GM03348 (cell line): ENCODE data around the gene TFG.
"Not testable (repeated sequence)": the region's sequence is repeated elsewhere in the genome, so short reads cannot be mapped to it uniquely, and the experiment has no call there.

Source experiments
- DNase-seq: peaks from one replicate; pipeline ENCODE4 v3.0.0; 2012; ENCODE audit warnings: low spot score

The TFG gene

GRCh38 chr3:100708989-100709841, at the start of gene TFG:
Gene TFG, plus strand, starts transcription at chr3:100709494. Its CDS starts 4,192 bp downstream, at chr3:100713686.
- peak; percentile 100 for DNase-seq

- DNase-seq: not testable (repeated sequence)
Observed at GRCh38 chr3:100661294-100661693, 48.0 kb upstream of the TFG start.

DNA sequence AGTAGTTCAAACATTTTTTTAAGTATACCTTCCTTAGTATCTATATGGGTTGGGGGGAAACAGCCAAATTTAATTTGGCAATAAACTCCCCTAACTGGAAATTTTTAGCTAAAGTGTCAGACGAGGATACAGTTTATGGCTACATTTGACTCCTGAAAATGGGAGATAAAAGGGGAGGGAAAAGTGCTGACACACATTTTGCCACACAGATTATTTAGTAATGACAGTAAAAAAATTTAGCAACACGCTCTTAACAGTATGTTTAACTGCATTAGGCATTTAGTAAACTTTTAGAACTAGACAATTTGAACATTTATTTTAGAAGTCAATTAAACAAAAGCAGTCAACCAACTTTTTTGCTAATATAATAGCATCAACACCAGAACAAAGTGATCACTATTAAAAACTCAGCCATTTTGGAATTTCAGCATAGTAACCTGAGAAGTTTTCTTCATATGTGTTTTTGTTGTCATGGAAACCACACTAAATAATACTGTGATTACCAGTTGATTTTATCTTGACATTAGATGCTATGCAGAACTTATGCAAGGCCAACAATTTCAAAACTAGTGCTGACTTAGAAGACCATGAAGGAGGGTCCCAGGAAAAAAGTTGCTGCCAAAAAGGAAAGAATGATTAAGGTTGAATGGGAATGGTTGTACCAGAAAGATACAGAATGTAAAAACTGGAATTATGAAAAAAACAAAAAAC, 47.0 kb upstream of the TFG start:
- no peak for DNase-seq

GRCh38 chr3:100665230-100665629, 44.1 kb upstream of the TFG start:
- DNase-seq: no peak

- not testable (repeated sequence) for DNase-seq
Observed at GRCh38 chr3:100666699-100667098, 42.6 kb upstream of the TFG start.

GRCh38 chr3:100667316-100667715, 42.0 kb upstream of the TFG start:
- not testable (repeated sequence) for DNase-seq

- DNase-seq: not testable (repeated sequence)
Observed at GRCh38 chr3:100670995-100671394, 38.3 kb upstream of the TFG start.

DNA sequence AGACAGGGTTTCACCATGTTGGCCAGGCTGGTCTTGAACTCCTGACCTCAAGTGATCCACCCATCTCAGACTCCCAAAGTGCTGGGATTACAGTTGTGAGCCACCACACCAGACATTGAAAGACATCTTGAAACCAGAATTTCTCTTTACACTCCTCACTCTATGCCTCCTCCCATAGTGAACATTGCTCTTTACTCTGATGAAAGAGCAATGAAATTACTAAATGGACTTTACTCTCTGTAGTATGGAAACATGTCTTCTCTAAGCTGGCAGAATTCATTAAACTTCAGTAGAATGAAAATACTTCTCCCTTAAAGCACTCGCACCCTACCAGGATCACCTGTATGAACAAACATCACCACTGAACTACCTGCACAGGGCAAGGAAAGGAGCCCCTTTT, 27.8 kb upstream of the TFG start:
- DNase-seq: no peak

- DNase-seq: peak; percentile 26
Observed at GRCh38 chr3:100682056-100682853, 27.0 kb upstream of the TFG start.

- DNase-seq: no peak
Observed at GRCh38 chr3:100682854-100683760, 26.2 kb upstream of the TFG start.

DNA sequence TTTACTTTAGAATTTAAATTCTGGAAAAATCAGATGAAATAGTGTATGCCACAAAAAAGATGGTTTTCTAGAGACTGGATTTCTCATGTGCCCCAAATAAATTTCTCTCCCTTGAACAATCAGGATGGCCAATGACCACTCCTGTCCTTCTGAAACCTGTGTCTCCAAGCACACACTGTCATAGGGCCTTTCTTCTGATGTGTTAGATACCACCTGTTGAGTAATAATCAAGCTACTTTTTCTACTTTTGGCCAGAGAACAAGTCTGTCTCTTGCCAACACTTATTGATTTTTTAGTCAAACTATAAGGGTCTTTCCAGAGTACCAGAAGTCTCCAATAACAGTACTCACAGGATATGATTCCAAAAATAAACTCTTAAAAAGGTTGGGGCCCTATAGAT, 16.1 kb upstream of the TFG start:
- no peak for DNase-seq

- no peak for DNase-seq
Observed at GRCh38 chr3:100695696-100696095, 13.6 kb upstream of the TFG start.

- DNase-seq: no peak
Observed at GRCh38 chr3:100696161-100696560, 13.1 kb upstream of the TFG start.

DNA sequence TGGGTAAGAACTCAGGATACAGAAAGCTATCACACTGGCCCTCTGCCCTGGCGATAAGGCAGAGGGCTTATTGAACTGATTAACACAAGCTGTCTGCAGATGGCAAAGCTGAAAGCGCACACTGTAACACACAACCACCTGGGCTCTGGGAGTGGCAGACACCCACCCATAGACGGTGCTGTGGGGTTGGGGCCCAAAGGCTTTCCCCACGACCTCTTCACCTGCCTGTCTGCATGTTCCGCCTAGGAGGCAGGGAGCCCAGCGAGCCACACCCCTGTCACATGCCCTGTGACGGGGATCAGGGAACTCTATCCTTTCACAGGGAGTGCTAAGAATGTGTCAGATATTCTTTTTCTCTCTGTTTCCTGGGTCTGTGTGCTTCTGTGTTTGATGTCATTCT, 12.1 kb upstream of the TFG start:
- no peak for DNase-seq

DNA sequence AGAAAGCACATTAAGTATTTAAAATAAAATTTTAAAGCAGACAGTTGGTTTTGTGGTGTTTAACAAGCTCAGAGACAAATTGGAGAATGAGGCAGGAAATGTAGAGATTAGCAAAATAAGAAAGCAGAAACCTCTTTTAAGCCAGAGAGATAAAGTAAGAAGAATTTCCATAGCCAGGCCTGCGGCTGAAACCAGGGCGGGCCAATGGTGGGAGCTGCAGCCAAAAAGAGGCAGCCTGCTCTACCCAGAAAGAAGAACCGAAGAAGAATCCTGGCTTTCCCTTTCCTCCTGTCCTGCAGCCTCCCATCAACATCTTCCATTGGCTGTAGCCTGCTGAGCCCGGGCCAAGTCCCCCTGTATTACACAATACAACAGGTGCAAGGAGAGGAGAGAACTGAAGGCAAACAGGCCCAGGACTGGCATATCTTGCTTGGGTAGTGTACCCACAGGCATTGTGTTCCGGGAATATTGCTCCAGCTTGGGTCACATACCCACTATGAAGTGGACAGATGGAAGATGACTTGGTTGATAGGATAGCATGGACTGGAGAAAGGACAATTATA, 11.5 kb upstream of the TFG start:
- DNase-seq: no peak

GRCh38 chr3:100698736-100699135, 10.6 kb upstream of the TFG start:
- no peak for DNase-seq

GRCh38 chr3:100700708-100701107, 8.6 kb upstream of the TFG start:
- no peak for DNase-seq

GRCh38 chr3:100702082-100702979, 7.0 kb upstream of the TFG start:
- no peak for DNase-seq

- DNase-seq: no peak
Observed at GRCh38 chr3:100702980-100703345, 6.3 kb upstream of the TFG start.

- no peak for DNase-seq
Observed at GRCh38 chr3:100703865-100704264, 5.4 kb upstream of the TFG start.
